Measurements from ENCODE around the gene CTBP2. TPM values are rescaled to one million over a fixed set of nuclear protein-coding genes. Genes with fewer than 3 reads are reported as not detected.

The CTBP2 gene
- total RNA-seq, 1 experiment from 2014 or later = 212 TPM

DNA sequence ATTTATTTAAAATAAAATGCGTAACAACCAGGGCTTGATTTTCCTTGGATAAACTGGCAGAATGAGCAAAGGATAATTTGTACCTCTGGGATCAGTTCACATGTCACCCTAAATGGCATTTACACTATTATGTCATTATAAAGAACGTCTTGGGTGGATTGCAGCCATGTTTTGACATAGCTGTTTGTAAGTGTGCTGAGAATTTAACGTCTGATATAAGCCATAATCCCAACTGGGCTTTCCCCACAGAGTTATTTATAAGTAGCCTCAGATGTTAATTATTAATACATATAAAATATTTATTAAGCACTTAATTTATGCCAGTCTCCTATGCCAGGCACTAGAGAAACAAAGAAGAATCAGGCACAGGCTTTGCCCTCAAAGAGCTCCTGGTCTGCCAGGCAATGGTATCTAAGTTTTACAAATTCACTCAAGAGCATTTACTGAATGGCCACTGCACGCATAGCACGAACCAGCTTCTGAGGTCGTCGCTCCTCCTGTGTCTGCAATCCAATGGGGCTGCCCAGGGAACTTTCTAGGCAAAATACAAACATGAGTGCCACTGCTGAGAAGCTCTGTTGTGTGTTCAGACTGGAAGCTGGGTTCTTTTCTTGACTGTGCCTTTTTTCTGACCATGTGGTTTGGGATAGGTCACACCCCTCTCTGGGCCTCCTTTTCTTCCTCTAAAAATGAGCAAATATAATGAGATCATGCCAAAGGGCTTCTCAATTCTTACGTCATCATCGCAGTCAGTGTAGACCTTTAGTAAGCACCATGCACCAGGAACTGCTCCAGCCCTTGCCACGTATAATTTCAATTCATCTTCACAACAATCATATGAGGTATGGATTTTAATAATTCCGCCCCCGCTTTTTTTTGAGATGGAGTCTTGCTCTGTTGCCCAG lies 11.3 kb upstream of the CTBP2 start:
- Histone ChIP-seq H3K79me1 (ENCODE audit: insufficient read depth, low read depth, low read length, poor library complexity, severe bottlenecking) (no peaks in the 10 kb centered on the region), H3K79me2 (ENCODE audit: insufficient read depth, low read length) (no peaks in the 10 kb centered on the region), H3K27me3 (ENCODE audit: insufficient read depth, low read length) (no peaks in the 10 kb centered on the region), H4K20me1 (ENCODE audit: control insufficient read depth, insufficient read depth, insufficient read length) (no peaks in the 10 kb centered on the region), H4K91ac (ENCODE audit: insufficient read length, low read depth, low read length) (no peak overlapping the region), H3K23ac (ENCODE audit: insufficient read length, low read depth, low read length) (no peak overlapping the region), H3K4ac (ENCODE audit: low read depth, low read length) (no peak overlapping the region), H2BK120ac (ENCODE audit: low read depth, low read length, poor library complexity, severe bottlenecking) (no peak overlapping the region), H2BK20ac (ENCODE audit: low read depth, low read length, poor library complexity, severe bottlenecking) (no peak overlapping the region), H3K4me1 (ENCODE audit: insufficient read depth, low read length) (0 out of 2 replicates have a peak, but pooled peaks cover 2% of the 10 kb centered on the region), H3T11ph (ENCODE audit: low read length) (no peak overlapping the region), H3K23me2 (ENCODE audit: insufficient read length, low read depth, low read length, poor library complexity, severe bottlenecking) (no peaks in the 10 kb centered on the region), H3K18ac (ENCODE audit: insufficient read length, low read depth, low read length) (no peak overlapping the region), H2AFZ (ENCODE audit: low read length) (no peak overlapping the region), H4K8ac (replicated peaks; ENCODE audit: insufficient read length, low read depth, low read length) (no peak overlapping the region), H3K56ac (ENCODE audit: insufficient read length, low read depth, low read length) (no peak overlapping the region), H3K9me3 (ENCODE audit: control insufficient read depth, low read depth, low read length) (no peaks in the 10 kb centered on the region), H3K14ac (ENCODE audit: insufficient read depth, low read length) (no peak overlapping the region), H2BK5ac (ENCODE audit: insufficient read length, low read length) (no peak overlapping the region), H3K4me2 (ENCODE audit: insufficient read depth, insufficient read length, low read length) (no peak overlapping the region), H2AK5ac (ENCODE audit: insufficient read length, low read length) (no peak overlapping the region), H2BK15ac (ENCODE audit: low read depth, low read length) (no peak overlapping the region), H4K5ac (ENCODE audit: insufficient read length, low read depth, low read length) (no peak overlapping the region), H3K27ac (ENCODE audit: insufficient read length, low read depth, low read length) (no peak overlapping the region), H2BK12ac (ENCODE audit: insufficient read length, low read depth, low read length) (no peak overlapping the region), H3K9ac (ENCODE audit: extremely low read depth, insufficient read length, low read length) (no peak overlapping the region)
- TF ChIP-seq, protein P1, sequence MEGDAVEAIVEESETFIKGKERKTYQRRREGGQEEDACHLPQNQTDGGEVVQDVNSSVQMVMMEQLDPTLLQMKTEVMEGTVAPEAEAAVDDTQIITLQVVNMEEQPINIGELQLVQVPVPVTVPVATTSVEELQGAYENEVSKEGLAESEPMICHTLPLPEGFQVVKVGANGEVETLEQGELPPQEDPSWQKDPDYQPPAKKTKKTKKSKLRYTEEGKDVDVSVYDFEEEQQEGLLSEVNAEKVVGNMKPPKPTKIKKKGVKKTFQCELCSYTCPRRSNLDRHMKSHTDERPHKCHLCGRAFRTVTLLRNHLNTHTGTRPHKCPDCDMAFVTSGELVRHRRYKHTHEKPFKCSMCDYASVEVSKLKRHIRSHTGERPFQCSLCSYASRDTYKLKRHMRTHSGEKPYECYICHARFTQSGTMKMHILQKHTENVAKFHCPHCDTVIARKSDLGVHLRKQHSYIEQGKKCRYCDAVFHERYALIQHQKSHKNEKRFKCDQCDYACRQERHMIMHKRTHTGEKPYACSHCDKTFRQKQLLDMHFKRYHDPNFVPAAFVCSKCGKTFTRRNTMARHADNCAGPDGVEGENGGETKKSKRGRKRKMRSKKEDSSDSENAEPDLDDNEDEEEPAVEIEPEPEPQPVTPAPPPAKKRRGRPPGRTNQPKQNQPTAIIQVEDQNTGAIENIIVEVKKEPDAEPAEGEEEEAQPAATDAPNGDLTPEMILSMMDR (conservative IDR thresholded peaks at IDR 0.05) = no peak
- H3K27ac Mint-ChIP-seq = no peak overlapping the region
- peaks cover 18 to 22% of the 10 kb centered on the region in 2 experiments for H3K4me1 Mint-ChIP-seq
- H3K4me3 Mint-ChIP-seq = no peak overlapping the region
- H3K27me3 Mint-ChIP-seq (ENCODE audit: low read depth) = peaks cover 3% of the 10 kb centered on the region
- no peaks in the 10 kb centered on the region for H3K36me3 Mint-ChIP-seq (ENCODE audit: insufficient read depth in 1 of 3, low read depth in 3 of 3)
- H3K9me3 Mint-ChIP-seq = no peaks in the 10 kb centered on the region
- no peak for DNase-seq
- no CpG with 5 or more reads among the region's 12 CpGs for WGBS (ENCODE audit: extremely low coverage, insufficient read length, low lambda C conversion rate)
